DOHH2 (cell line): Measurements from ENCODE around the gene COX6B2.

Experiments used
- H3F3A ChIP-seq: fragments of 200-600 bp; sonication (generic), shearing (Covaris generic); 2 replicates; pipeline ENCODE4 v1.6.0; 2016; ENCODE audit warnings: antibody characterized with exemption, mild to moderate bottlenecking; ENCODE audit not compliant: control insufficient read depth, insufficient read depth
- H3K27ac ChIP-seq: fragments of 200-600 bp; sonication (generic); 2 replicates; pipeline ENCODE4 v1.5.1; 2014; ENCODE audit warnings: low read depth, mild to moderate bottlenecking, low read length, moderate library complexity
- H3K27me3 ChIP-seq: fragments of 200-600 bp; sonication (generic); 2 replicates; pipeline ENCODE4 v1.6.1; 2014; ENCODE audit warnings: mild to moderate bottlenecking, low read length, mixed read lengths; ENCODE audit not compliant: control insufficient read depth
- H3K36me3 ChIP-seq: fragments of 200-600 bp; sonication (generic); 2 replicates; pipeline ENCODE4 v1.6.1; 2014; ENCODE audit warnings: mild to moderate bottlenecking, low read length, moderate library complexity, mixed read lengths; ENCODE audit not compliant: control insufficient read depth
- H3K4me1 ChIP-seq: fragments of 200-600 bp; sonication (generic); 2 replicates; pipeline ENCODE4 v1.6.1; 2014; ENCODE audit warnings: mild to moderate bottlenecking, low read length, mixed read lengths; ENCODE audit not compliant: control insufficient read depth
- H3K4me2 ChIP-seq: fragments of 200-600 bp; sonication (generic); 2 replicates; pipeline ENCODE4 v1.6.0; 2014; ENCODE audit warnings: mild to moderate bottlenecking, low read length, moderate library complexity
- H3K4me3 ChIP-seq: fragments of 200-600 bp; sonication (generic); 2 replicates; pipeline ENCODE4 v1.5.1; 2014; ENCODE audit warnings: mild to moderate bottlenecking, low read length, mixed read lengths
- H3K79me2 ChIP-seq: fragments of 200-600 bp; sonication (generic); 2 replicates; pipeline ENCODE4 v1.6.1; 2014; ENCODE audit warnings: mild to moderate bottlenecking, low read length, mixed read lengths; ENCODE audit not compliant: control insufficient read depth
- H3K9me2 ChIP-seq: fragments of 200-600 bp; sonication (generic); replicated peaks from 2 replicates; pipeline ENCODE4 v1.6.1; 2014; ENCODE audit warnings: mild to moderate bottlenecking, low read length, mixed read lengths; ENCODE audit not compliant: control insufficient read depth
- H3K9me3 ChIP-seq: fragments of 200-600 bp; sonication (generic); 2 replicates; pipeline ENCODE4 v1.6.1; 2014; ENCODE audit warnings: antibody characterized with exemption, low read length, mixed read lengths; ENCODE audit not compliant: control insufficient read depth, insufficient read depth
- H4K20me1 ChIP-seq: fragments of 200-600 bp; sonication (generic); 2 replicates; pipeline ENCODE4 v1.6.0; 2014; ENCODE audit warnings: low read depth, mild to moderate bottlenecking, antibody characterized with exemption, low read length, moderate library complexity; ENCODE audit not compliant: control insufficient read depth, insufficient read depth
- CTCF ChIP-seq: fragments of 200-600 bp; sonication (generic); IDR thresholded peaks from one replicate; pipeline ENCODE4 v1.5.1; 2014; ENCODE audit warnings: antibody characterized with exemption, mild to moderate bottlenecking, low read depth, low read length; ENCODE audit not compliant: poor library complexity, severe bottlenecking
- EZH2phosphoT487 ChIP-seq: fragments of 200-600 bp; sonication (generic); IDR thresholded peaks from 2 replicates; pipeline ENCODE4 v1.6.1; 2017; ENCODE audit warnings: borderline replicate concordance, mild to moderate bottlenecking, antibody characterized with exemption, low read length, moderate library complexity, mixed read lengths

Gene COX6B2

GRCh38 chr19:55373306-55373992 is 18.9 kb upstream of the COX6B2 start:
- H3K36me3 ChIP-seq: no peaks in the 10 kb centered on the region
- H3K9me3 ChIP-seq: no peaks in the 10 kb centered on the region
- no peaks in the 10 kb centered on the region for H3F3A ChIP-seq
- H3K4me3 ChIP-seq: no peak overlapping the region
- no peaks in the 10 kb centered on the region for H4K20me1 ChIP-seq
- no peaks in the 10 kb centered on the region for H3K79me2 ChIP-seq
- H3K4me1 ChIP-seq: peaks cover 5% of the 10 kb centered on the region; the same call in 1 of the 2 replicates
- TF ChIP-seq CTCF: no peak
- TF ChIP-seq EZH2phosphoT487: no peak
- no peaks in the 10 kb centered on the region for H3K9me2 ChIP-seq
- H3K27ac ChIP-seq: no peak overlapping the region
- no peak overlapping the region for H3K4me2 ChIP-seq
- H3K27me3 ChIP-seq: peaks cover 57% of the 10 kb centered on the region

DNA sequence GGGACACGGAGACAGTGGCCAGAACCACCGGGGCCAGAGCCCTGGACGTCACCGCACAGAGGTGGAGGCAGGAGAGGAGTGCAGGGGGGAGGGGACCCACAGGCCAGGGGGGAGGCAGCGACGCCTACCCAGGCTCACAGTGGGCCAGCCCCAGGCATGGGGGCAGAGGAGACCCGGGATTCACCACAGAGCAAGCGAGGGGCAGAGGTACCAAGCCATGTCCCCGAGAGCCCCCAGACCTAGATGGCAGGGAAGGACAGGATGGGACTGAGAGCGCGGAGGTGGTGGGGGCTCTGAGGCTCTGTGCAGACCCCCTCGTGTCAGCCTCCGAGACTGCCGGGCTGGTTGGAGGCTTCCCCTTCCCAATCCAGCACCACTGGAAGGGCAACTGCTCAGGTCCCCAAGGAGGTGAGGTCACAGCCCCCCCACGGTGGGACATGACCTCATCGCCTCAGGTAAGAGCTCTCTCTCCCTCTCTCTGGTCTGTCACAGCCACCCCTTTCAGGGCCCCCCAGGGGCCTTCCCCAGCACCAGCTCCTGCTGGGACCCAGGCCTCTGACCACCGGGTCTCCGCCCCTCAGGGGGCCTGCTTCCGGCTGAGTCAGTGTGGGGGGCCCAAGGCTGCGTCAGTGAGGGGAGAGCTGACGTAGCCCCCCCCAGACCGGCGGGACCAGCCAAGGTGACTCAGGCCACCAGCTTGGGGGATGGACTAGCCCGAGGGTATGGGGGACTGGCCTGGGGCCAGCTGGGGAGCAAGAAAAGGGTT is 18.0 kb upstream of the COX6B2 start:
- TF ChIP-seq EZH2phosphoT487: no peak
- TF ChIP-seq CTCF: no peak
- peaks cover 5% of the 10 kb centered on the region; the same call in 1 of the 2 replicates for H3K4me1 ChIP-seq

DNA sequence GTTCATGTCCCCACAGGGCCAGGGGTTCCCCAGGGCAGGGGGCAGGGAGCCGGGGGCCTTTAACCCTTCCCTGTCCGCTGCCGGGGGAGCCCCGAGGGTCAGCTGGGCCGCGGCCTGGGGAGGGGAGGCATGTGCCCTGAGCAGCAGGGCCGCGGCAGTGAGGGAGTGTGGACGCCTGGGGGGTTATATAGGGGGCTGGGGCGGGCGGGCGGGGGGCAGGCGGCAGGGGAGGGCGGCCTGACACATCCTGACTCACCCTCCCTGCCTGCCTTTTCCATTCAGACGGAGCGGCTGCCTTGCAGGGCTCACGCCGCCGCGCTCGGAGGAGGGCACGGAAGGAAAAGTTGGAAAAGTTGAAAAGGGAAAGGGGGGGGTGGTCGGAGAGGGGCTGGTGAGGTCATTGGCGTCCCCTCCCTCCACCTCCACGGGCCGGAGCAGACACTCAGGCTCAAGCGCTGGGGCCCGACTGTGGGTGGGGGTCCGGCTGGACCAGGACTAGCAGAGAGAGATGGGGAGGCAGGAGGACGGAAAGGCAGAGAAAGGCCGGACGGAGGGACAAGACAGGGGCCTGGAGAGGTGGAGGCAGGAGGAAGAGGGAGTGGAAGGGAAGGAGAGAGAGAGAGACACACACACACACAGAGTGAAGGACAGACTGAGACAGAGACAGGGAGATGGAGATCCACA is 15.9 kb upstream of the COX6B2 start, which contains the start of gene IL11:
Gene IL11 (minus strand): TSS at position 159 of the 684 bp plus-strand sequence. CDS start 153 bp downstream, at position 6.
- peaks cover 5% of the 10 kb centered on the region; the same call in 1 of the 2 replicates for H3K4me1 ChIP-seq
- peaks cover 63% of the 10 kb centered on the region for H3K27me3 ChIP-seq
- peak within 1 kb of the TSS; percentile 30; the same call in 1 of the 2 replicates for H3K4me3 ChIP-seq
- H3K9me2 ChIP-seq: no peaks in the 10 kb centered on the region
- H4K20me1 ChIP-seq: no peaks in the 10 kb centered on the region
- no peaks in the 10 kb centered on the region for H3K36me3 ChIP-seq
- no peaks in the 10 kb centered on the region for H3K79me2 ChIP-seq
- no peak for TF ChIP-seq EZH2phosphoT487
- H3F3A ChIP-seq: no peaks in the 10 kb centered on the region
- no peak within 1 kb of the TSS for H3K27ac ChIP-seq
- no peaks in the 10 kb centered on the region for H3K9me3 ChIP-seq
- peak within 1 kb of the TSS; percentile 52 for H3K4me2 ChIP-seq

More for the DNA sequence above, 18.0 kb upstream of the COX6B2 start:
- Histone ChIP-seq H3F3A (no peaks in the 10 kb centered on the region), H3K4me3 (no peak overlapping the region), H3K27ac (no peak overlapping the region), H3K79me2 (no peaks in the 10 kb centered on the region), H3K9me2 (no peaks in the 10 kb centered on the region), H3K36me3 (no peaks in the 10 kb centered on the region), H4K20me1 (no peaks in the 10 kb centered on the region), H3K9me3 (no peaks in the 10 kb centered on the region), H3K4me2 (no peak overlapping the region), H3K27me3 (peaks cover 64% of the 10 kb centered on the region)
